GM18858 (cell line): ENCODE results near the gene IL18R1.

Experiments
- ATAC-seq: cut with Tn5 transposase; IDR thresholded peaks from one replicate; pipeline ENCODE4 v1.9.1; 2021; ENCODE audit not compliant: unreplicated experiment

The IL18R1 gene

GRCh38 chr2:102432386-102432785 lies 76.8 kb downstream of the IL18R1 start:
- ATAC-seq, result no peak

- no peak for ATAC-seq
Observed at GRCh38 chr2:102433973-102434654, 78.5 kb downstream of the IL18R1 start.

- peak; percentile 40 for ATAC-seq
Observed at GRCh38 chr2:102434655-102435381, 79.2 kb downstream of the IL18R1 start.

- no peak for ATAC-seq
Observed at GRCh38 chr2:102435741-102436140, 80.1 kb downstream of the IL18R1 start.

GRCh38 chr2:102436323-102436722 lies 80.7 kb downstream of the IL18R1 start:
- ATAC-seq, result no peak

- ATAC-seq, result no peak
Observed at GRCh38 chr2:102437122-102437521, 81.5 kb downstream of the IL18R1 start.

GRCh38 chr2:102438111-102438510 lies 82.5 kb downstream of the IL18R1 start:
- ATAC-seq, result no peak

- ATAC-seq, result no peak
Observed at GRCh38 chr2:102438578-102438977, 83.0 kb downstream of the IL18R1 start.

- ATAC-seq, result no peak
Observed at GRCh38 chr2:102439065-102439695, 83.6 kb downstream of the IL18R1 start.

- ATAC-seq, result peak; percentile 46
Observed at GRCh38 chr2:102442967-102443828, 87.6 kb downstream of the IL18R1 start.

GRCh38 chr2:102444233-102444632 lies 88.6 kb downstream of the IL18R1 start:
- no peak for ATAC-seq

- ATAC-seq, result no peak
Observed at GRCh38 chr2:102446936-102447335, 91.3 kb downstream of the IL18R1 start.
